Osteoblast (primary cell): Measurements from ENCODE around the gene LUZP1. TPM values are rescaled to one million over a fixed set of nuclear protein-coding genes. Genes with fewer than 3 reads are reported as not detected.

Experiments used
- DNase-seq: peaks from one replicate; pipeline ENCODE4 v3.0.0; 2011; ENCODE audit warnings: low spot score, mixed read lengths; ENCODE audit not compliant: insufficient read length; ENCODE audit errors: missing footprints
- H2AFZ ChIP-seq: 2 replicates; pipeline ENCODE4 v1.6.0; 2011; ENCODE audit warnings: mild to moderate bottlenecking, low read length
- H3K27ac ChIP-seq: 2 replicates; pipeline ENCODE4 v1.5.1; 2011; ENCODE audit warnings: mild to moderate bottlenecking, low read depth, low read length, moderate library complexity
- H3K27me3 ChIP-seq: 2 replicates; pipeline ENCODE4 v1.6.0; 2012; ENCODE audit warnings: mild to moderate bottlenecking, control low read depth, inconsistent platforms, low read length, moderate library complexity; ENCODE audit not compliant: insufficient read depth
- H3K36me3 ChIP-seq: 2 replicates; pipeline ENCODE4 v1.5.1; 2011; ENCODE audit warnings: mild to moderate bottlenecking, low read length, control low read depth, moderate library complexity; ENCODE audit not compliant: insufficient read depth
- H3K4me1 ChIP-seq: 2 replicates; pipeline ENCODE4 v1.5.1; 2011; ENCODE audit warnings: mild to moderate bottlenecking, low read length, control low read depth, moderate library complexity; ENCODE audit not compliant: insufficient read depth
- H3K4me2 ChIP-seq: 2 replicates; pipeline ENCODE4 v1.6.0; 2011; ENCODE audit warnings: mild to moderate bottlenecking, low read length; ENCODE audit not compliant: insufficient read depth
- H3K4me3 ChIP-seq: fragments of 200-600 bp; sonication (generic); 3 replicates; pipeline ENCODE4 v1.5.1; 2012; ENCODE audit warnings: mild to moderate bottlenecking, low read length, inconsistent platforms; ENCODE audit not compliant: insufficient read depth
- H3K79me2 ChIP-seq: 2 replicates; pipeline ENCODE4 v1.6.0; 2012; ENCODE audit warnings: mild to moderate bottlenecking, low read length, control low read depth, inconsistent platforms; ENCODE audit not compliant: insufficient read depth
- H3K9me3 ChIP-seq: 2 replicates; pipeline ENCODE4 v1.5.1; 2011; ENCODE audit warnings: low read depth, low read length, control low read depth
- H4K20me1 ChIP-seq: 2 replicates; pipeline ENCODE4 v1.6.0; 2012; ENCODE audit warnings: mild to moderate bottlenecking, low read length, control low read depth; ENCODE audit not compliant: insufficient read depth
- total RNA-seq: library from RNA; depleted of rRNA; stranded (reverse); fragments of >200 nt; gene quantifications from 2 replicates; pipeline ENCODE4 v1.2.3, GENCODE V29; 2012
- TF ChIP-seq, protein P1 (sequence below): IDR thresholded peaks from 2 replicates; pipeline ENCODE4 v1.5.1; 2011; ENCODE audit warnings: mild to moderate bottlenecking, low read depth, low read length, moderate library complexity; ENCODE audit errors: extremely low read depth

The LUZP1 gene
- total RNA-seq, 1 donor = 30.0 TPM

DNA sequence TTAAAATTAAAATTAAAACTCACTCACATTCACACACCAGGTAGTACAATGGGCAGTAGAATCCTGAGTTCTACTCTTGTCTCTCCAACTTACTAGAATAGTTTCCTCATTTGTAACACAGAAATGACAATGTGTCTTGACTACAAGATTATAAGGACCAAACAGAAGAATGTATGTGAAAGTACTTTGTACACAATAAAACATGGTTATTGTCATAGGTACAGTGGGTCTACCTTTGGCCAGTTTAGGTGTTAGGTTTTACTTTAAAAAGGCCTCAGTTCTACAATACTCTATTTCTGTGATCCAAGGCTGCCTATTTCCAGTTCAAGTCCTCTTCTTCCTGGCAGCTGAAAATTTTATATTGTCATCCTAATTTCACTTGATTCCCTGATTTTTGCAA, 50.2 kb downstream of the LUZP1 start:
- Histone ChIP-seq H3K27me3 (no peaks in the 10 kb centered on the region), H3K79me2 (peaks cover 94% of the 10 kb centered on the region), H3K4me3 (no peak overlapping the region), H3K36me3 (no peaks in the 10 kb centered on the region), H3K4me2 (no peak overlapping the region), H2AFZ (no peak overlapping the region), H4K20me1 (peaks cover 20% of the 10 kb centered on the region), H3K9me3 (no peaks in the 10 kb centered on the region), H3K27ac (peak overlapping the region; percentile 25), H3K4me1 (peaks cover 36% of the 10 kb centered on the region)
- no peak for DNase-seq
- TF ChIP-seq, protein P1, sequence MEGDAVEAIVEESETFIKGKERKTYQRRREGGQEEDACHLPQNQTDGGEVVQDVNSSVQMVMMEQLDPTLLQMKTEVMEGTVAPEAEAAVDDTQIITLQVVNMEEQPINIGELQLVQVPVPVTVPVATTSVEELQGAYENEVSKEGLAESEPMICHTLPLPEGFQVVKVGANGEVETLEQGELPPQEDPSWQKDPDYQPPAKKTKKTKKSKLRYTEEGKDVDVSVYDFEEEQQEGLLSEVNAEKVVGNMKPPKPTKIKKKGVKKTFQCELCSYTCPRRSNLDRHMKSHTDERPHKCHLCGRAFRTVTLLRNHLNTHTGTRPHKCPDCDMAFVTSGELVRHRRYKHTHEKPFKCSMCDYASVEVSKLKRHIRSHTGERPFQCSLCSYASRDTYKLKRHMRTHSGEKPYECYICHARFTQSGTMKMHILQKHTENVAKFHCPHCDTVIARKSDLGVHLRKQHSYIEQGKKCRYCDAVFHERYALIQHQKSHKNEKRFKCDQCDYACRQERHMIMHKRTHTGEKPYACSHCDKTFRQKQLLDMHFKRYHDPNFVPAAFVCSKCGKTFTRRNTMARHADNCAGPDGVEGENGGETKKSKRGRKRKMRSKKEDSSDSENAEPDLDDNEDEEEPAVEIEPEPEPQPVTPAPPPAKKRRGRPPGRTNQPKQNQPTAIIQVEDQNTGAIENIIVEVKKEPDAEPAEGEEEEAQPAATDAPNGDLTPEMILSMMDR = no peak

DNA sequence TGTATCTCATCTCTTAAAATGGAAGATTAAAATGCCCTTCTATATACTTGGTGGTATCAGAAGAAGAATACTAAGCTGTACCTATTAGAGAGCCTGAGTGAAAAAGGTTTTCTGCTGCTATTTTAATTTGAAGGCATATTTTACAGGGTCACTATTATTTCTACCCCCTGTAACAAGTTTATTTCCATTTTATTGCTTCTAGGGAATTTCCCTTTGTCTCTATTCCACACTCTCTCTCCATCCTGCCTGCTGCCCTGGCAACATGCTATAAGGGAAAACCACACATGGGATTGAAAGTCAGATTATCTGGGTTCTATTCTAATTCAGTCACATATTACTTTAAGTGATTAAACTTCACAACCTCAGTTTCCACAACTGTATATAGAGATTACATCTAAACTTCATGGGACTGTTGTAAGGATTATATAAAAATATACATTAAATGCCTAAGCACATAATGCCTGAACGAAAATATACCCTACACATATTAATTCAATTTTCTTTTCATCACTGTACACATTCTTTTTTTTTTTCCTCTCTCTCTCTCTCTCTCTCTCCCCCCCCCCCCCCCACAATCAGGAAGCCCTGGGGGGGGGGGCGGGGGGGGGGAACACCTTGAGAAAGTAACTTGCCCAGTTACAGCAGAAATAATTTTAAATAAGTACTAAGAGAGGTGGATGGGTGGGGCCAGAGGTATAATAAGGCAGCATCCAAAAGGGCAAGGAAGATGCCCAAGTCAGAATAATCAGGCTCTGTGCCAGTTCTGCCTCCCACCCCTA, 51.5 kb downstream of the LUZP1 start:
- no peaks in the 10 kb centered on the region for H3K27me3 ChIP-seq
- no peak overlapping the region for H3K4me3 ChIP-seq
- no peaks in the 10 kb centered on the region for H3K36me3 ChIP-seq
- no peak for DNase-seq
- H3K4me1 ChIP-seq = peaks cover 27% of the 10 kb centered on the region
- H3K79me2 ChIP-seq = peaks cover 96% of the 10 kb centered on the region
- peaks cover 11% of the 10 kb centered on the region for H4K20me1 ChIP-seq
- no peak overlapping the region for H3K4me2 ChIP-seq
- no peak overlapping the region for H3K27ac ChIP-seq
- H2AFZ ChIP-seq = no peak overlapping the region
- TF ChIP-seq, protein P1 = no peak
- no peaks in the 10 kb centered on the region for H3K9me3 ChIP-seq

DNA sequence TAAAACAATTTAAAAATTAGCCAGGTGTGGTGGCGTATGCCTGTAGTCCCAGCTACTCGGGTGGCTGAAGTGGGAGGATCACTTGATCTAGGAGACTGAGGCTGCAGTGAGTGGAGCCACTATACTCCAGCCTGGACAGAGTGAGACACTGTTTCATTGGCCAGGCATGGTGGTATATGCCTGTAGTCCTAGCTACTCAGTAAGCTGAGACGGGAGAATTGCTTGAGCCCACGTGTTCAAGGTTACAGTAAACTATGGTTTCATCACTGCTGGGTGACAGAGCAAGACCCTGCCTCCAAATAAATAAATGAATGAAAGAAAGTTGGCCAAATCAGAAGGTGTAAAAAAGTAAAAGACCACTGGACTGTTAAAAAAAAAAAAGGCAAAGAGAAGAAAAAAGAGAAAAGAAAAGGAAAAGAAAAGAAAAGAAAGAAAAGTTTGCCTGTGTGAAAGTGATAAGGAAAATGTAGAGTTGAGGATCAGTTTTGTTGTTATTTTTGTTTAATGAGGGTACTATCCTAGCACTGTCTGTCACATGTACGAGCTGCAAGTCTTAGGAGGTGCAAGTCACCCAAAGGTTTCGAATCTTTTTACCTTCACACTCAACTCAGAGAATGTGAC, 52.3 kb downstream of the LUZP1 start:
- Histone ChIP-seq H3K27ac (no peak overlapping the region), H4K20me1 (peaks cover 15% of the 10 kb centered on the region), H3K4me1 (peaks cover 25% of the 10 kb centered on the region), H3K4me3 (no peak overlapping the region), H3K79me2 (peaks cover 97% of the 10 kb centered on the region), H3K9me3 (no peaks in the 10 kb centered on the region), H3K4me2 (no peak overlapping the region), H3K27me3 (no peaks in the 10 kb centered on the region), H3K36me3 (no peaks in the 10 kb centered on the region), H2AFZ (no peak overlapping the region)
- DNase-seq = no peak
- TF ChIP-seq, protein P1 = no peak

DNA sequence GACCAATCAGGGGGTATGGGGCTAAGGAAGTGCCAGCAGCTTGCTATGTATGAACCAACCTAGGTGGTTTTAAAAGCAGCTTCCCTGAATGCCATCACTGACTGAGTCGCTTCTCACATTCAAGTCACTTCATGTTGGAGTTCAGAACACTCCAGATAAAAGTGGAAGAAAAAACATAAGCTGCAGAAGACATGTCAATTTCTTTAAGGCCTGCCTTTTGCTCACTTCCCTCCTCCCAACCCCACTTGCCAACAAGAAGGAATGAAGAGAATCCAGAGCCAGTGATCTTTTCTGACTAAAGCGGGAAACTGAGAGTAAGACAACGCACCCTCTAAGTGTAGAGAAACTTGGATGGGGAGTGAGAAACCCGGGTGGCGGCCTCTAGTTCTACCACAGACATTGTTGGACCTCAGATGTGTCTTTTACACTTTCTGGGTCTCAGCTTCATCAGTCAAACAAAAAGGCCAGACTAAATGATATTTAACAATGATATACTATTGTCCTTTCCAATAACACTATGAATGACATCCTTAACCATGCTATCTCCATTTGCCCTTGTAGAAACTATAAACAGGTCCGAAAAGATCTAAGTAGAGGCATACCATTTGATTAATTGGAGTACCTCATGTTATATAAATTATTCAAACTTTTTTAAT, 54.1 kb downstream of the LUZP1 start:
- Histone ChIP-seq H3K4me1 (peaks cover 19% of the 10 kb centered on the region), H3K9me3 (no peaks in the 10 kb centered on the region), H3K27me3 (no peaks in the 10 kb centered on the region), H3K79me2 (peaks cover 97% of the 10 kb centered on the region), H3K4me2 (peak overlapping the region; percentile 41), H4K20me1 (peaks cover 19% of the 10 kb centered on the region), H3K4me3 (no peak overlapping the region), H3K27ac (peak overlapping the region; percentile 42), H3K36me3 (no peaks in the 10 kb centered on the region), H2AFZ (no peak overlapping the region)
- TF ChIP-seq, protein P1 = no peak
- DNase-seq = peak; percentile 73
